ENCODE measurements around the gene GINS1.
"Not testable (repeated sequence)": the region's sequence is repeated elsewhere in the genome, so short reads cannot be mapped to it uniquely, and the experiment has no call there.

GINS1 gene

GRCh38 chr20:25468126-25469075 lies 60.9 kb downstream of the GINS1 start:
- no peak for TF ChIP-seq ZNF274 (IDR thresholded peaks at IDR 0.05; ENCODE audit: low read depth, low read length)
- H3K4me3 ChIP-seq (ENCODE audit: low read length) = no peak overlapping the region

GRCh38 chr20:25469558-25469957 lies 62.1 kb downstream of the GINS1 start:
- TF ChIP-seq ZNF274 (IDR thresholded peaks at IDR 0.05; ENCODE audit: low read depth, low read length) = no peak
- H3K4me3 ChIP-seq (ENCODE audit: low read length) = no peak overlapping the region

GRCh38 chr20:25470045-25470444 lies 62.6 kb downstream of the GINS1 start:
- TF ChIP-seq ZNF274 (IDR thresholded peaks at IDR 0.05; ENCODE audit: low read depth, low read length) = no peak
- H3K4me3 ChIP-seq (ENCODE audit: low read length) = no peak overlapping the region

GRCh38 chr20:25471020-25471419 lies 63.5 kb downstream of the GINS1 start:
- no peak overlapping the region for H3K4me3 ChIP-seq (ENCODE audit: low read length)
- no peak for TF ChIP-seq ZNF274 (IDR thresholded peaks at IDR 0.05; ENCODE audit: low read depth, low read length)

GRCh38 chr20:25473297-25473696 lies 65.8 kb downstream of the GINS1 start:
- H3K4me3 ChIP-seq (ENCODE audit: low read length) = not testable (repeated sequence)

- TF ChIP-seq ZNF274 (IDR thresholded peaks at IDR 0.05; ENCODE audit: low read depth, low read length) = no peak
- no peak overlapping the region for H3K4me3 ChIP-seq (ENCODE audit: low read length)
Measured at GRCh38 chr20:25476106-25477013, 68.9 kb downstream of the GINS1 start.

- no peak for TF ChIP-seq ZNF274 (IDR thresholded peaks at IDR 0.05; ENCODE audit: low read depth, low read length)
- H3K4me3 ChIP-seq (ENCODE audit: low read length) = no peak overlapping the region
Measured at GRCh38 chr20:25477014-25477882, 69.8 kb downstream of the GINS1 start.

- H3K4me3 ChIP-seq (ENCODE audit: low read length) = no peak overlapping the region
- TF ChIP-seq ZNF274 (IDR thresholded peaks at IDR 0.05; ENCODE audit: low read depth, low read length) = no peak
Measured at GRCh38 chr20:25478889-25479568, 71.6 kb downstream of the GINS1 start.

GRCh38 chr20:25479638-25480037 lies 72.2 kb downstream of the GINS1 start:
- no peak overlapping the region for H3K4me3 ChIP-seq (ENCODE audit: low read length)
- TF ChIP-seq ZNF274 (IDR thresholded peaks at IDR 0.05; ENCODE audit: low read depth, low read length) = no peak

GRCh38 chr20:25480156-25480555 lies 72.7 kb downstream of the GINS1 start:
- H3K4me3 ChIP-seq (ENCODE audit: low read length) = no peak overlapping the region
- TF ChIP-seq ZNF274 (IDR thresholded peaks at IDR 0.05; ENCODE audit: low read depth, low read length) = no peak

- TF ChIP-seq ZNF274 (IDR thresholded peaks at IDR 0.05; ENCODE audit: low read depth, low read length) = no peak
- H3K4me3 ChIP-seq (ENCODE audit: low read length) = no peak overlapping the region
Measured at GRCh38 chr20:25480797-25481196, 73.3 kb downstream of the GINS1 start.

GRCh38 chr20:25481235-25481917 lies 73.9 kb downstream of the GINS1 start:
- no peak overlapping the region for H3K4me3 ChIP-seq (ENCODE audit: low read length)
- no peak for TF ChIP-seq ZNF274 (IDR thresholded peaks at IDR 0.05; ENCODE audit: low read depth, low read length)

GRCh38 chr20:25481918-25482253 lies 74.4 kb downstream of the GINS1 start:
- no peak for TF ChIP-seq ZNF274 (IDR thresholded peaks at IDR 0.05; ENCODE audit: low read depth, low read length)
- no peak overlapping the region for H3K4me3 ChIP-seq (ENCODE audit: low read length)
